Measurements from ENCODE around the gene HPRT1.

The HPRT1 gene

GRCh38 chrX:134542485-134542884 is 82.5 kb downstream of the HPRT1 start:
- DNase-seq (ENCODE audit: low read depth in 2 of 3, low spot score in 1 of 3): no peak

- DNase-seq (ENCODE audit: low read depth in 2 of 3, low spot score in 1 of 3): no peak
These were observed 83.3 kb downstream of the HPRT1 start for GRCh38 chrX:134543288-134543687.

- DNase-seq (ENCODE audit: low read depth in 2 of 3, low spot score in 1 of 3): no peak
These were observed 84.2 kb downstream of the HPRT1 start for GRCh38 chrX:134544135-134544512.

- DNase-seq (ENCODE audit: low read depth in 2 of 3, low spot score in 1 of 3): no peak
These were observed 84.7 kb downstream of the HPRT1 start for GRCh38 chrX:134544513-134545151.

GRCh38 chrX:134545510-134545909 is 85.5 kb downstream of the HPRT1 start:
- DNase-seq (ENCODE audit: low read depth in 2 of 3, low spot score in 1 of 3): no peak

GRCh38 chrX:134546187-134546586 is 86.2 kb downstream of the HPRT1 start:
- no peak for DNase-seq (ENCODE audit: low read depth in 2 of 3, low spot score in 1 of 3)

- no peak for DNase-seq (ENCODE audit: low read depth in 2 of 3, low spot score in 1 of 3)
These were observed 87.2 kb downstream of the HPRT1 start for GRCh38 chrX:134547047-134547679.

- DNase-seq (ENCODE audit: low read depth in 2 of 3, low spot score in 1 of 3): no peak
These were observed 88.6 kb downstream of the HPRT1 start for GRCh38 chrX:134548257-134549201.
